ENCODE measurements around the gene LBH.

LBH gene

DNA sequence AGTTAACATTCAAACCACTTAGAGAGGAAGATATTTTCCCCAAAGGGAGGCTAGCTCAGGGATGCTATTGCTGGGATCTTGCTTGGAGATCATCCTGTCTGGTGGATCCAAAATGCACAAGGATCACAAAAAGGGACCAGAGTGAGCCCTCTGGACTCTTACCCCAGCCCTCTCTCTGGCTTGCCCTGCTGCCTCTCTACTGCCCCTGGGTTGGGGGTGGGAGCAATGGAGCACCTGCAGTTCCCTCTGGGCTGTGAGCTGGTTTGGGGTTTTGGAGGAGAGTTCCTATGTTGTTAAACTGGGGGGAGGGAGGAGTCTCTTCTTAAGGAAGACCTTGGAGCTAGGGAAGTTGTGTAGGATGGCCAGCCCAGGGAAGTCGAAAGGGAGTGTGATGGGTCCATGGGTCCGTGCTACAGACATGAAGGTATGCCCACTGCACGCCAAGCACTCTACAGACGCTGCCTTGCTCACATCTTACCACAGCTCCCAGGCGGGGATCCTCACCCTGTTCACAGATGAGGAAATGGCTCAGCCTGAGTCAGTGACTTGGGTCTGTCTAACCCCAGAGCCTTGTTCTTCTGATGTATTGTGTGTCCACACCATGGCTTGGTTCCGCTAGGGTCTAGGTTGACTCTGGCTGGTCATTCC, 3.8 kb downstream of the LBH start:
- no peak for DNase-seq (ENCODE audit: low spot score)

DNA sequence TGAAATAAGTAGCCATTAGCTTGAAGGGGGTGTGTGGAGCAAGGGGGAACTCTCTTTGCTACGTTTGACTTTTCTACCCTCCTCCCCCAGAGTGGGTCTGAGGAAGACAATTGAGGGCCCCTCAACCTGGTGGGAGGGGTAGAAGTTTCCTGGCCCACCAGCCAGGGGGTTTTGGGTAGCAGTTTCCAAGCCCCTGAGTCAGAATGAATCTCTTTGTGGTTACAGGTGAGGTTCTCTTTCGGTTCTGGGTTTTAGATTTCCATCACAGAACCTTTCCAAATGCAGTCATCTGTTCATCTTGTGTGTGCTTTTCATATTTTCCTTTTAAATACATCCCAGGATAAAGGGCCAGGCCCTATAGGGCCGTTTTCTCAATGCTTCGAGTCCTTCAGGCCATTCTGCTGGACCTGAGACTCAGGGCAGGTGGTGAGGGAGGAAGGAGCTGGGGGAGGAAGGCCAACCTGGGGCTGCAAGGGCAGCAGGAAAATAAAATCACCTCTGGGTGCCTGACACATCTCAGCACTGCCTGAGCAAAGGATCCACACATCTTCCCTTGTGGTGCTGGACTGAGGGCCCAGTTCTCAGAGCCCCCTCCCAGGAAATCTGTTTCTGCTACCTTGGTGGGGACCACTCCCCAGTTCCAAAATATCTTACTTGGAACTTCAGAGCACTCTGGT, 4.7 kb downstream of the LBH start:
- DNase-seq (ENCODE audit: low spot score), result no peak

DNA sequence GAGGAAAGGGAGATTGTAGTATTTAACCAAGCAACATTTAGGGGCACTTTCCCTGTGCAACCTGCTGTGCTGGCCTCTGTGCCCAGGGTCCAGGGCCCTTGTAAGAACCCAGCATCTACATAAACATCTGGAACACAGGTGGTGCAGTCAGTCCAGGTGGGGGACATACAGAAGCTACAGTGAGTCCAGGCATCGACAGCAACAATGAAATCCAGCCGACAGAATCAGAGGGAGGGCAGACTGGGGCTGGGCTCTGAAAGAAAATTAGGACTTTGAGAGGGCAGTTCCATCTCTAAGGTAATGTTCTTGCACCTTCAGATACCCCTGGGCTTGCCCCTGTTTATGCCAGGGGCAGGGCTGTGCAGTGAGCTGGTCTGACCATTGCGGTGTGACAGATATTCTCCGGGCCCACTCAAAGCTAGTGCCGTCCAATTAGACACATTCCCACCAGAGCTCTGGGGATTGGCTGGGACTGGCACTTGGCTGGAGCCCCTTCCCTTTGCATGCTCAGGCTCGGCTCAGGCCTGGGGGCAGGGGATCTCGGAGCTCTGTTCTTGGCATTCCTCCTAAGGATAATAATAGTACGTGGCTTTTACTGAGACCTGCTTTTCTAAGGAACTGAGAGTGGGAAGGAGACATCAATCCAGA, 5.4 kb downstream of the LBH start:
- DNase-seq (ENCODE audit: low spot score), result no peak

DNA sequence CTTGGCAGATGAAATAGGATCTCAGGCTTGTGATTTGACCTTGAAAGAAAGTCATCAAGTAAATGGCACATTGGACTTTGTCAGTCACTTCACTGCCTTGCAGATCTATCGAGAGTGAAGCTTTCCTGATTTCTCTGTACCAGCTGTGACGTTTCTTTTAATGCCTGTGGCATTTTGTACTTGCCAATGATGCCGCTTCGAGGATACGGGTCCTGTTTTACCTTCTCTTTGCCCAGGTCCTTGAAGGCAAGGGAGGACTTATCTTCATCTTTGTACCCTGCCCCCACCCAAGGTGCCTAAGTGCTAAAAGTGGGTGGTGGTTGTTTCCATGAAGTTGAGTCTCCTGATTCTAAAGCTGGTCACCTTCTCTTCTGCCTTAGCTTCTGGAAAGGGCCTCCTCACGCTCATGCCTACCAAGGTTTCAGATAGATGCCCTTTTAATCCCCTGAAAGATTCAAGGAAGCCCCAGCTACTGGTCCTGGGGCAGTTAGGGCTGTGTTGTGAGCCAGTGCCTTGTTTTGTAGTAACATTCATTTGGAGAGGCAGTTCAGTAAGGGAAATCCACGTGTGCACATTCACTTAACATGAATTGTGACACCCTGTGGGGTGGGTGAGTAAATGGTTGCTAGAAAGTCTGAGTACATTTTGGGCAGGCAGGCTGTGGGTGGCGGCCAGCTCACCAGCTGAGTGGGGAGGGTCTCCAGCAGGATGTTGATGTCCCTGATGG, 6.1 kb downstream of the LBH start:
- no peak for DNase-seq (ENCODE audit: low spot score)

DNA sequence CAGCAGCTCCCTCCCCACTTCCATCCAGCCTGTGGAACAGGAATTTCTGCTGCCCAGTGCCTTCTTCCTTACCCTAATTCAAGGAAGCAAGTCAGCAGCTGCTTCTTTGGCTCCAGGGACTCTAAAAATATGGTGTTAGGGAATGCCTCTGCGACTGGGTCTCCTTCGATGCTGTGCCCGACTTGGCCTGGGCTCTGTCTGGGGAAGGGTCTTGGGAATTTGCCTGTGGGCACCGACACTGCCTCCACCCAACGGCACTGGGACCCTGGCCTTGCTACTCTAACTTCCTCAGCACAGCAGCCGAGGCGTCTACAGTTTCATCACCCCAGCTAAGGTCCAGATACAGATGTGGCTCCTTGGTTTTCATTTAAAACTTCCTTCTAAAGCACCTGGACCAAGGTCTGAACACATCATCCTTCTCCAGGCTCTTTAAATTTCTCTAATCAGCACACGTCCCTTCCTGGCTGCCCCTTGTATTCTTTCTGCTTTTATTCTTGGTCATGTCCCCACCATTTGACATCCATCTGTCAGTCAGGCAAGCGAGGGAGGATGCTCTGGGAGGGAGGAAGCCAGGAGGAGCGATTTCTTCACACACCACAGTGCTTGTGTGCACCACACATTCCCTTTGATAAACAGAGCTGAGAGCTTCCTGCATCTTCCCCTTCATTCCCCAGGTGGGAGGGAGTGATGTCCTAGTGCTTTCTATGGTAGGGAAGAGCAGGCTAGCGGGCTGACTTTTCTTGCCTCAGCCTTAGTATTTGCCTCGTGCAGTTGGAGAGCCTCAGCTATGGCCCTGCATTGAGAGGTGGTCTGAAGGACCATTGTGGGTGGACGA, 6.8 kb downstream of the LBH start:
- no peak for DNase-seq (ENCODE audit: low spot score)

DNA sequence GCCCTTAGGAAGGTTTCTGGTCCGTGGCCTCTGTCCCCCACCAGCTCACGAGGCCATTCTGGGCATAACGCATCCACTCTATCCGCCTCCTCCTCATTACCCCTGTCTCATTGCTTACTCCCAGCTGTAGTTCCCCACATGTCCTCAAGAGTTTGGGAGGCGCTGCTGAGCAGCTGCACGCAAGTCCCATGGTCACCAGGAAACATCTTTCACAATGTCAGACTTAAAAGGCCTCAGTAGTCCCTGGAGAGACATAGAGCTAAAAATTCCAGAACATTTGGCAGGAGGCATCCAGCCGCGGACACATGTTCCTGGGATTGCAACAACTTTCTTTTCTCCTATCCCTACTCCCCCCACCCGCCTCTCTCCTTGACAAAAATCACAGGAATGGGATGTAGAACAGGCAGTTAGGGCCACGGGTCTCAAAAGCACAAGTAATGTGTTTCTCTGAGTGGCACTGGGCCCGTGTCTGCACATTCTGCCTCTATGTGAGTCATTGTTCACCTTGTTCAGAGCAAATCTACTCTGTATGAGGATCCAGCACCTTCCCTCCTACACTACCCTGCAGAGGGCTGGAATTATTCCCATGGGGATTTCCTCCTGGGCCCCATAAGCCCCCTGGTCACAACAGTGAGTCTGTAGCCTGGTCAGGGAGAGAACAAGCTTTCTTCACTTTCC, 8.1 kb downstream of the LBH start:
- peak; percentile 55 for DNase-seq (ENCODE audit: low spot score)

DNA sequence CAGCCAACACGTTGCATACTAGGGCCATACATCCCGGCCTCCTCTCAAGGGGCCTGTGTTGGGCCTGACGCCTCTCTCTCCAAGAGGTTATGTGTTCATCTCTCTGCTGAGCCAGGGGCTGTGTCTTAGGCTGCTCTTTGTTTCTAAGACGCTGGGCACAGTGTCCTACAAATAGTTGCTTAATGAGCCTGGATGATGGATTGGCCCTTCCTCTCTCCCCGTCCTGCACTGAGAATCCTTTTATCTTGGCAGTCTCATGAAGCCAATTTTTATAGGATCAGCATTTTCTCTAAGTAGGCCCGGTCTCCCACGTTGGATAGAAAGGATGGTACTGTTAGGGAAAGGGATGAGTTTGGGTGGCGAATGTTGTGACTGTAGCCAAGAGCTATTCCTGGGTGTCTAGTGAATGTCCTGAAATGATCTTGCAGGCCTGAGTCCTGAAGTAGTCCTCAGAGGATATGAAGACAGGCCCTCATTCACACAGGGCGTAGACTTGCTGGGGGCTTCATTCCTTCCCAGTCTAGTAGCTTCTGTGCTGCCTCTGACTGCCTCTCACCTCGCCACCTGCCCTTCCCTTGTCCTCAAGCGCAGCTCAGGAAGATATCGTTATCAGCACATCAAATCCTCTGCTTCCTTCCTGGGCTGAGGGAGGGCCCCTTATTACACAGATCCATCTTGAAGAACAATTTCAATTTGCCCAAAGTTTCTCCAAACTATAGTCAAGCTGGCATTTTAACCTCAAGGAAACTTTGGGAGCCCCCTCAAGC, 8.8 kb downstream of the LBH start:
- no peak for DNase-seq (ENCODE audit: low spot score)

DNA sequence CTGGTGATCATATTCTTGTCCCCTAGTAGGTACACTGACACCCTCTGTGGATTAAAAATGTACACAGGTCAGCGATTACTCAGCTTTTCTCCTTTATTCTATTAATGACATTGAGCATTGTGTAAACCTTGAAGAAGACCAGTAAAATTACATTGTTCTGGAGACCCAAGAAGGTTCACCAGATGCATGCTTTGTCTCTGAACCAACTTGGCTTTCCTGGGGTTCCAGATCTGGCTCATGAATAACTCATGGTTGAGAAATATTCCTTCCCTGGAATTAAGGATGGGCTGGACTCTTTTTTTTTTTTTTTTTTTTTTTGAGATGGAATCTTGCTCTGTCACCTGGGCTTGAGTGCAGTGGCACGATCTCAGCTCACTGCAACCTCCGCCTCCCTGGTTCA, 11.9 kb downstream of the LBH start:
- no peak for DNase-seq (ENCODE audit: low spot score)

DNA sequence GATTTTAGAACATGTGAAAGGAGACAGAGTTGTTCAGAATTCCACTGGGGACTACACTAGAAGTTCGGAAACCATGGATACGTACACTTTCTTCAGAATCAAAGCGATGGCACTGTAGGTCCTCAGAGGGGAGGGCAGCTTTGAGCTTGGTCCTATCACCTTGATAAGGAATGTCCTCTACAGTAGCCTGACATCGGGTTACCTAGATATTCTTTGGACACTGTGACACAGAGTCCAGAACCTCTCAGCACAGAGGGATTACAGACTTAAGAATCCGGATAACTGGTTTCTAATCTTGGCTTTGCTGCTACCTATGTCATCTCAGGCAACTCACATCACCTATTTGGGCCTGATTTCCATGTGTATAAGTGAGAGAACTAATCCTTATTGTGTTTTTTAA, 14.0 kb downstream of the LBH start:
- no peak for DNase-seq (ENCODE audit: low spot score)

DNA sequence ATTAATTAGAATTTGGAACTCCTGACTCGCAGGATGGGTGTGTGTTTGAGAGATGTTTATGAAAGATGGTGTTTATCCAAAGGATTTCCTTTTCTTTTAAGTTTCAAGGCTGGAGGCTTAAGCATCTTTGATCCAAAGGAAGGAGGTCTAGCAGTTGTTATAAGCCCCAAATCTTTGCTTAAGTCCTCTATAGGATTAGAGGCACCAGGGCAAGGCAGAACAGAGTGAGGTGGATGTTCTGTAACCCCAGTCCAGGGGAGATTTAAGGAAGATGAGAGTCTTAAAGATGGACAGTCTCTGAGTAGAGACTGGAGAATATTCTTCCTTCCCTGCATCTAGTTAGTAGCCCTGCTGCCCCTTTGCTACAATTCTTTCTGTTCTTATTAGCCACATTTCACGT, 17.5 kb downstream of the LBH start:
- no peak for DNase-seq (ENCODE audit: low spot score)

DNA sequence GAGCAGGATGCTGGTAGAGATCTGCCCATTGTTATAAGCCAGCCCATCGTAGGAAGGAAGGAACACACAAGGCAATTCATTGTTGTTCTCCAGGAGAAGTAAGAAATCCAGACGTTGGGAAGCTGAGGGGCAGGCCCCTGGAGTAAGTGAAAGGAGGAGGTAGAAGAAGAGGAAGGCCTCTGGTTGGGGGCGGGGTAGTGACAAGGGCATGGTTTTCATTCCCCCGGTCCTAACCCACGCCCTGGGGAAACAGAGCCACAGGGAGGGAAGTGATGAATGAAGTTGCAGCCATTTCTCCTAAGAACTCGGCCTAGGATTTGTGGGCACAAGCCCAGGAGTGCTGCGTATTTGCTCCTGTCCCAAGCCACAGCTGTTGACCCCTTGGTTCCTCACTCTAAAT, 18.0 kb downstream of the LBH start:
- no peak for DNase-seq (ENCODE audit: low spot score)

DNA sequence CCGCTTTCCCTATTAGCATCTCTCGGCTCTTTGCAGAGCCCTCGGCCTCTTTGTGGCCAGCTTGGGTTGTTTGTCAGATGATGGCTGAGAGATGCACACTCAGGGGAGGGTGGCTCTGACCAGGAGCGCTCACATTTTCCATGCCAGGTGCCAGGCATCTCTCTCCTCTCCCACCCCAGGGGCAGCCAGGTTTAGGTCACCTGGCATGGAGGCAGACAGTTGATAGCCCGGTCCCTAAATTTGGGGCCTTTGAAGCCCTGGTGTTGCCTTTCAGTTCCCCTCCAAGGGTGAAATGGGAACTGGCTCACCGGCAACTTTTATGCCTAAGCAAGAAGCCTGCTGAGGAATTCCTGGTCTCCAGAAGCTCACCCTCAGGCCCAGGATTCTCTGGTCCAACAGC, 19.1 kb downstream of the LBH start:
- DNase-seq (ENCODE audit: low spot score), result no peak

DNA sequence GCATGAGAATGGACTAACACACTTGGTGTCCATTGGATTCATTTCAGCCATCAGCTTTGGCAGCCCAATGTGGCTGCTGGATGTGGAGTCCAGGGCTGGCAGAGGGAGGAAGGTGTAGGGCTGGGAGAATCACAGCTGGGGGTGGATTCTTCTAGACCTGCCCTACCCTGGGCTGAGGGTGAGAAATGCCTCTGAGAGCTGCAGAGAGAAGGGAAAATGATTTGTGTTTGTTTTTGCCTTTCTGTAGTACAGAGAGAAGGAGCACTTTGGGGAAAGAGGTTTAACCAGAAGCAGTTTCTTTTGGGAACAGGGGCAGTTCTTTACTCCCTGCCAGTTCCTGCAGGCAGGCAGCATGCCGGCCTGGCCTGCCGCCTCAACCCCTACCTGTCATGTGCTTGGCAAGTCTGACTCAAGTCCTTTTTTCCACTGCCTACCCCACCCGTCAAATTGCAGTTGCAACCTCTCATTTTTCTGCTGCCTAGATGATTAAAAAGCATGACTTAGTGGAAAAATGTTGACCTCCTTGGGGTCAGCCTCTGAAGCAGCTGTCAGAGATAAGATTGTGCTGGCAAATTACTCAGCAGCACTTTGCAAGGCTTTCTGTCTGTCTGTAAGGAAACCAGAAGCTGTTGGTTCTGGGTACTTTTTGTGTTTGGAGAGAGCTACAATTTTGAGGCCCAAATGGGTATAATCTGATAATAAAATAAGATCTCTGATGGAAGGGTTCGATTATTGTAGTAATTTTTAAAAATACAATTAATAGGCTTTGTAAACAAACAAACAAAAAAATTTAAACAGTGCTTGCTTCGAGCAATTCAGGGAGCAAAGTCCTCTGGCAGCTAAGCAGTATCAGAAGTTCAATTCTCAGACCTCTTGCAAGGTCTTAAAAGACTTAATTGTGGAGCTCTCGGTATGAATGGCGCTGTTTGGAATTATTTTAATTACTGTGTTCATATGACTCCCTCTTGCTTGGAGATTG, 21.7 kb downstream of the LBH start:
- no peak for DNase-seq (ENCODE audit: low spot score)

DNA sequence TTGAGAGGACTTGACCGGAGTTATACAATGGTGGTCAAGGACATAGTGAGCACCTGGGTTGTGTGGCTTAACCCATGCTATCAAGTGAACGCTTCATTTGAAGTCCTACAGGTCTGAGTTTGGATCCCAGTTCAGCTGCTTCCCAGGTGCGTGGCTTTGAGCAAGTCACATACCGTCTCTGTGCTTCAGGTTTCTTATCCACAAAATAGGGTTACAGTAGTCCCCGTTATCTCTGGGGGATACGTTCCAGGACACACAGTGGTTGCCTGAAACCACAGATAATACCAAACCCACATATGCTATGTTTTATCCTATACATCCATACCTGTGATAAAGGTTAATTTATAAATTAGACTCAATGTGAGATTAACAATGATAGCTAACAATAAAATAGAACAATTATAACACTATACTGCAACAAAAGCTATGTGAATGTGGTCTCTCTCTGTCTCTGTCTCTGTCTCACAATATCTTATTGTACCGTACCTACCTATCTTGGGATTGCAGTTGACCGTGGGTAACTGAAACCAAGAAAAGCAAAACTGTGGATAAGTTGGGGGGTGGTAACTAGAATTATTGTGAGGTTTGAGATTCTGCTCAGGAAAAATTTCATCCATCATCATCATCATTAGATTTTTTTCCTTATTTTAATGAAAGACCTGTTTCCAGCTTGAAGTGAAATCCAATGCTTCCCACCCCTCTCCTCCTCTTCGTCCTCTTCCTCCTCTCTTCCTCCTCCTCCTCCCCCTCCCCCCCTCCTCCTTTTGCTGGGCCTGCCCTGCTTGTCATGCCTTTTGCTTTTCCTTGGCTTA, 22.7 kb downstream of the LBH start:
- DNase-seq (ENCODE audit: low spot score), result no peak

DNA sequence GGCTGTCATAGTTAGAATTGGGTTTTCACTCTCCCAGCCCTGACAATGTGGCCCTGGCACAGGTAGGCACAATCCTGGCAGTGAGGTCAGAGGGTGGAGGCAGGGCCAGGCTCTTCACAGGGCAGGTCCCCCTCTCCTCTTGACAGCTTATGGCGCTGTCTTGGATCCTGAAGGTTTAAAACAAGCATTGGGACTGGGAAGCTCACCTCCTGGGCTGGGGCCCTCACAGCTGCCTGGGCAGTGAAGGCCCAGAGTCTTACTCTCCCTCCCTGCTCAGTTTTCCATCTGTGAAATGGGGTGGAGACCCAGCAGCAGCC, 23.3 kb downstream of the LBH start:
- DNase-seq (ENCODE audit: low spot score), result no peak

DNA sequence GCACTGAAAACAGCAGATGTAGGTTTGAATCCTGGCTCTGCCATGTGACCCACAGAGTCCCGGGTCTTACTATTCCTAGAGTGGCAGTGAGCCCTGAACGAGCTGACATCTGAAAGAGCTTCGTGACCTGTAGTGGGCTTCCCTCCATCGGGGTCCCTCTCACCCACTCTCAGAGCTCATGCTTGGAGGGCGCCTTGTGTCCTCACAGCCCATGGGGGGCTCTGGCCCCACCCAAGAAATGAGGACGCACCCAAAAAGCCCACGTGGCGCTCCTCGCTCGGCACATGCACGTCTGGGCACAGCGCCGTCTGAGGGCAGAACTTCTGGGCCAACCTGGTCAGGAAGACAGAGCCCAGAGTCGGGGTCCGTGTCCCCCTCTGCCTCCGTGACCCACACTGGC, 23.7 kb downstream of the LBH start:
- DNase-seq (ENCODE audit: low spot score), result no peak

DNA sequence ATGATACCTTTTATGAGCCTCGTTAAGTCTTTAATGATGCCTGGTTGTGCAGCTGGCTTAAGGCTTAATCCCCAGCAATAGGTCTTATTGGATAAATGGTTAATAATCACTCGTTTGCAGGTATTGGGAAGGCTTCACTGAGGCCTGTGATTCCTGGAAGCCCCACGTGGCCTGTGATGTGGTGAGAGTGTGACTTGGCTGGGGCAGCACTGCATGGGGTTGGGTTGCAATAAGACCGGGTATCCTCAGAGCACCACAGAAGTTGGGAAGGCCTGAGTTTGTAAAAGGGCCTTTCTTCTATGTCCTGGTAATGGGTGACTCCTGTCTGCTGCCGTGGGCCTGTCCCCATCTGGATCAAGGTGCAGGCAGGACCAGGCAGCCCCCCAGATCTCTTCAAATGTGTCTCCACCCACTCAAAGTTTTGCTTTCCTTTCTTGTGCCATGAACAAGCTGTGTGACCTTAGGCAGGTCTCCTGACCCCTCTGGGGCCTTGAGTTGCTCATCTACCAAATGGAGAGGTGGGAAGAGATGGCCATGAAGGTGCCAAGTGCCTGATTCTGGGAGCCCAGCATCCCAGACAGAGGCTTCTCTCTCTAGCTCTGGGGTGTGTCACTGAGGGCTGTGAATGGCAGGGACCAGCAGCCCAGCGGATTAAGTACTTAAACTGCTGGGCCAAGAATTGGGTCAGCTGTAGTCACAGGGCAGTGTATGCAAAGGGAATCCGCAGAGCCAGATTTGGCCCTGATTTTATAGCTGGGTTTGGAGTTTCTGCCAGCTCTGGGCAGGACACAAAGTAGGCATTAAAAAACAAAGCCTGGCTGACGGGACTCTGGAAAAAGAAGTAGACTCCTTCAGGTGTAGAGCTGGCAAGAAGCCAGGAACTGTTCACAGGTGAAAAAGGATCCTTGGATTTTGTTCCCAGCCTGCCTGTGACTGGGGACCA, 24.4 kb downstream of the LBH start:
- no peak for DNase-seq (ENCODE audit: low spot score)
